ENCODE data around the gene TFCP2.

DNA sequence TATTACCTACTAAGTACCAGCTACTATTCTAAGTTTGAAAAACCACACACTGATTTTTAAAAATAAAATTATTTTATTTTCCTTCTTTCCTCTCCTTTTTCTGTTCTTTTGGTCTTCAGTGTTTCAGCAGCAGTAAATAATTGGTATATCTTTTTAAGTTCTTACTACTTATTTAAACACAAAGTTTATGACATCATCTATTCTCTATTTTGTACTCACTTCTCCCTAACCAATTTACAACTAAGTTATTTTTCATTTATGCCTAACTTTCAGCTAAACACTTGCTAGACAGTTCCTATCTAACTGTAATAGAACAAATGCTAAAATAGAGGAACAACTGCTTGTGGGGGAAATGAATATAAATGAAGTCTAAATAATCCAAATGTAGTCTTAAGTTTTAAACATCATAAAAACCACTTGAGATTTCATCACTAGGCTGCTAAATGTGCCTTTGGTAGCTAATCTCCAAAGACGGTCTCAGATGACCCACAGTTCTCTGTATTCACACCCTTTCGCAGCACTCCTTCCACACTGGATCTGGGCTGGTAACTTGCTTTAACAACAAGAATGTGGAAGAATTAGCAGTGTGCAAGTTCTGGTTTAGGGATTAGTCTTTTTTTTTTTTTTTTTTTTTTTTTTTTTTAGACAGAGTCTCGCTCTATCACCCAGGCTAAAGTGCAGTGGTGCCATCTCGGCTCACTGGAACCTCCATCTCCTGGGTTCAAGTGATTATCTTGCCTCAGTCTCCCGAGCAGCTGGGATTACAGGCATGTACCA, 41.0 kb downstream of the TFCP2 start:
- TF ChIP-seq, protein P1, sequence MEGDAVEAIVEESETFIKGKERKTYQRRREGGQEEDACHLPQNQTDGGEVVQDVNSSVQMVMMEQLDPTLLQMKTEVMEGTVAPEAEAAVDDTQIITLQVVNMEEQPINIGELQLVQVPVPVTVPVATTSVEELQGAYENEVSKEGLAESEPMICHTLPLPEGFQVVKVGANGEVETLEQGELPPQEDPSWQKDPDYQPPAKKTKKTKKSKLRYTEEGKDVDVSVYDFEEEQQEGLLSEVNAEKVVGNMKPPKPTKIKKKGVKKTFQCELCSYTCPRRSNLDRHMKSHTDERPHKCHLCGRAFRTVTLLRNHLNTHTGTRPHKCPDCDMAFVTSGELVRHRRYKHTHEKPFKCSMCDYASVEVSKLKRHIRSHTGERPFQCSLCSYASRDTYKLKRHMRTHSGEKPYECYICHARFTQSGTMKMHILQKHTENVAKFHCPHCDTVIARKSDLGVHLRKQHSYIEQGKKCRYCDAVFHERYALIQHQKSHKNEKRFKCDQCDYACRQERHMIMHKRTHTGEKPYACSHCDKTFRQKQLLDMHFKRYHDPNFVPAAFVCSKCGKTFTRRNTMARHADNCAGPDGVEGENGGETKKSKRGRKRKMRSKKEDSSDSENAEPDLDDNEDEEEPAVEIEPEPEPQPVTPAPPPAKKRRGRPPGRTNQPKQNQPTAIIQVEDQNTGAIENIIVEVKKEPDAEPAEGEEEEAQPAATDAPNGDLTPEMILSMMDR (tag by site-specific recombination; IDR thresholded peaks at IDR 0.05), result no peak
- TF ChIP-seq ZNF24 (tag by site-specific recombination; IDR thresholded peaks at IDR 0.05) (no peak), SCRT1 (tag by site-specific recombination; IDR thresholded peaks at IDR 0.05; ENCODE audit: borderline replicate concordance) (no peak), ZNF624 (tag by site-specific recombination; IDR thresholded peaks at IDR 0.05) (no peak), TCF7L2 (IDR thresholded peaks at IDR 0.05; ENCODE audit: borderline replicate concordance, low read depth, low read length) (no peak)
- TF ChIP-seq, protein P2, sequence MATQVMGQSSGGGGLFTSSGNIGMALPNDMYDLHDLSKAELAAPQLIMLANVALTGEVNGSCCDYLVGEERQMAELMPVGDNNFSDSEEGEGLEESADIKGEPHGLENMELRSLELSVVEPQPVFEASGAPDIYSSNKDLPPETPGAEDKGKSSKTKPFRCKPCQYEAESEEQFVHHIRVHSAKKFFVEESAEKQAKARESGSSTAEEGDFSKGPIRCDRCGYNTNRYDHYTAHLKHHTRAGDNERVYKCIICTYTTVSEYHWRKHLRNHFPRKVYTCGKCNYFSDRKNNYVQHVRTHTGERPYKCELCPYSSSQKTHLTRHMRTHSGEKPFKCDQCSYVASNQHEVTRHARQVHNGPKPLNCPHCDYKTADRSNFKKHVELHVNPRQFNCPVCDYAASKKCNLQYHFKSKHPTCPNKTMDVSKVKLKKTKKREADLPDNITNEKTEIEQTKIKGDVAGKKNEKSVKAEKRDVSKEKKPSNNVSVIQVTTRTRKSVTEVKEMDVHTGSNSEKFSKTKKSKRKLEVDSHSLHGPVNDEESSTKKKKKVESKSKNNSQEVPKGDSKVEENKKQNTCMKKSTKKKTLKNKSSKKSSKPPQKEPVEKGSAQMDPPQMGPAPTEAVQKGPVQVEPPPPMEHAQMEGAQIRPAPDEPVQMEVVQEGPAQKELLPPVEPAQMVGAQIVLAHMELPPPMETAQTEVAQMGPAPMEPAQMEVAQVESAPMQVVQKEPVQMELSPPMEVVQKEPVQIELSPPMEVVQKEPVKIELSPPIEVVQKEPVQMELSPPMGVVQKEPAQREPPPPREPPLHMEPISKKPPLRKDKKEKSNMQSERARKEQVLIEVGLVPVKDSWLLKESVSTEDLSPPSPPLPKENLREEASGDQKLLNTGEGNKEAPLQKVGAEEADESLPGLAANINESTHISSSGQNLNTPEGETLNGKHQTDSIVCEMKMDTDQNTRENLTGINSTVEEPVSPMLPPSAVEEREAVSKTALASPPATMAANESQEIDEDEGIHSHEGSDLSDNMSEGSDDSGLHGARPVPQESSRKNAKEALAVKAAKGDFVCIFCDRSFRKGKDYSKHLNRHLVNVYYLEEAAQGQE (tag by site-specific recombination; IDR thresholded peaks at IDR 0.05), result no peak
